IPS-15b (cell line): ENCODE data around the gene OR10J5.
"Not testable (repeated sequence)": the region's sequence is repeated elsewhere in the genome, so short reads cannot be mapped to it uniquely, and the experiment has no call there.

Experiments used
- H3K27me3 ChIP-seq: one replicate; pipeline ENCODE4 v1.6.1; 2013; ENCODE audit warnings: low read length; ENCODE audit not compliant: control insufficient read depth, insufficient read depth
- H3K36me3 ChIP-seq: one replicate; pipeline ENCODE4 v1.6.1; 2013; ENCODE audit warnings: low read length; ENCODE audit not compliant: control insufficient read depth, insufficient read depth
- H3K4me1 ChIP-seq: one replicate; pipeline ENCODE4 v1.6.1; 2013; ENCODE audit warnings: mild to moderate bottlenecking, low read length; ENCODE audit not compliant: control insufficient read depth, insufficient read depth
- H3K4me3 ChIP-seq: one replicate; pipeline ENCODE4 v1.5.1; 2013; ENCODE audit warnings: low read depth, low read length
- H3K9ac ChIP-seq: one replicate; pipeline ENCODE4 v1.6.1; 2013; ENCODE audit warnings: low read depth, mild to moderate bottlenecking, low read length
- H3K9me3 ChIP-seq: one replicate; pipeline ENCODE4 v1.6.1; 2013; ENCODE audit warnings: mild to moderate bottlenecking, low read length; ENCODE audit not compliant: control insufficient read depth, insufficient read depth

OR10J5 gene

GRCh38 chr1:159524792-159525191 is 11.0 kb downstream of the OR10J5 start:
- not testable (repeated sequence) for H3K4me1 ChIP-seq, H3K9me3 ChIP-seq, H3K36me3 ChIP-seq, H3K4me3 ChIP-seq, H3K9ac ChIP-seq, H3K27me3 ChIP-seq

DNA sequence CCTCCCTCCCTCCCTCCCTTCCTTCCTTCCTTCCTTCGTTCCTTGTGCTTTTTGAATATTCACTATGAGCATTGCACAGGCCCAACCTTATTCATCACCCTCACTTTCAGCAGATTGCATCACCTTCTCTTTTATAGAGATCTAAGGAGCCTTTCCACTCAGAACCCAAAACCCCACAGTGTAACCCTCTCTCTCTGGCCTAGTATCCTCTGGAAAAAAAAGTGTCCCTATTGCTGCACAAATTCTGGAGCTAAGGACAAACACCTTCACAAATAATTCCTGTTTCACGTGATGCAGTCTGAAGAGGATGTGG is 25.6 kb downstream of the OR10J5 start:
- H3K9ac ChIP-seq: no peak overlapping the region
- no peaks in the 10 kb centered on the region for H3K36me3 ChIP-seq
- H3K4me3 ChIP-seq: no peak overlapping the region
- no peaks in the 10 kb centered on the region for H3K27me3 ChIP-seq
- no peaks in the 10 kb centered on the region for H3K4me1 ChIP-seq
- H3K9me3 ChIP-seq: no peaks in the 10 kb centered on the region

DNA sequence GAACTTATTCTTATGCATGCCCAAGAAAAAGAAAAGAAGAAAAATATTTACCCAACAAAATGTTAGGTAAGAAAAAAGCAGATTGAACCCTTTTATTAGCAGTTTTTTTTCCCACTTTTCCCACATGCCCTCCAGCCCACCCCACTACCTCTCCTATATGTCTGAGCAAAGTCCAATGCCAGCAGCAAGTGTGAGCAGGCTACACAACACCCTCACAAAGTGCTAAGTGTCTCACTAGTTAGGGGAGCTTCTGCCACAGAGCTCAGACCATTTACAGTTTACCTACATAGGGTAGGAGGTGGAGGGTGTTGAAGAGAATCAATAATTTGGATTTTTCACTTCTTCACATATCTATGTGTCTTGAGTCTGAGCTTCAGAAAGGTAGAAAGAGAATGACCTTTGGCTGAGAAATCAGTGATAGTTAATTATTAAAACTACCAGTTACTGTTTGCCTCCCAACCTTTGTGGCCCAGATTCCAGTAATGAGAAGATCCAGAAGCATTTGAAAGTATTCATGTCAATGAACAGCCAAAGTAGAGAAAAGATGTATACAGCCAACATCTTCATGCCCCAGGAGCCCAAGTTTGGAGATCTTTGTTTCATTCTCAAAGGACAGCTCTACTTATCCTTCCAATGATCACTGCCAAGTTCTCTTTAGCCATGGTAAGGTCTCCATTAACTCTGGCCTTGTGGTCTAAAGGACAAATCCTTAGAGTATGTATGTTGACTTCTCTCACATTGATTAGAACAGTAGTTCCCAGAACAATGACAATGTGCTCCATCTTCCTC is 26.2 kb downstream of the OR10J5 start:
- no peak overlapping the region for H3K4me3 ChIP-seq
- H3K36me3 ChIP-seq: no peaks in the 10 kb centered on the region
- H3K9me3 ChIP-seq: no peaks in the 10 kb centered on the region
- no peak overlapping the region for H3K9ac ChIP-seq
- H3K4me1 ChIP-seq: no peaks in the 10 kb centered on the region
- no peaks in the 10 kb centered on the region for H3K27me3 ChIP-seq

DNA sequence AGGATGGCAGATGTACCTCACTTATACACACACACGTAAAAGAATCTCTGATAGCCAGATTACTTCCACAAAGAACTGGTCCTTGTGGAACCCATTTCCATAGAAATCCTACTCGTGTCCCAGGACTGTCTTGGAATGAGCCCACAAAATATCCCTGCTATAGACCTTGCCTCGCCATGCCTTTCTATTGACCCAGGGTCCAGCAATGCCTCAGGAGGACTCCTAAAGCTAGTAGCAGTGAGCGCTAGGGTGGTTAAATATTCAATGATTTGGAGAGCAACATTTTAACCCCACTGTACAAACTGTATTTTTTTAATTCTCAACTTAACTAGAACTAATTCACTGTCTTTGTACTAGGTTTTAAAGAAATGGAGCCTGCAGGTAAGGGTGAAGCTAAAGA is 26.9 kb downstream of the OR10J5 start:
- H3K4me1 ChIP-seq: no peaks in the 10 kb centered on the region
- H3K9ac ChIP-seq: no peak overlapping the region
- no peaks in the 10 kb centered on the region for H3K36me3 ChIP-seq
- H3K4me3 ChIP-seq: no peak overlapping the region
- H3K27me3 ChIP-seq: no peaks in the 10 kb centered on the region
- H3K9me3 ChIP-seq: no peaks in the 10 kb centered on the region

GRCh38 chr1:159505676-159506075 is 30.1 kb downstream of the OR10J5 start:
- no peaks in the 10 kb centered on the region for H3K36me3 ChIP-seq
- no peaks in the 10 kb centered on the region for H3K27me3 ChIP-seq
- no peaks in the 10 kb centered on the region for H3K4me1 ChIP-seq
- no peak overlapping the region for H3K4me3 ChIP-seq
- H3K9ac ChIP-seq: no peak overlapping the region
- no peaks in the 10 kb centered on the region for H3K9me3 ChIP-seq

DNA sequence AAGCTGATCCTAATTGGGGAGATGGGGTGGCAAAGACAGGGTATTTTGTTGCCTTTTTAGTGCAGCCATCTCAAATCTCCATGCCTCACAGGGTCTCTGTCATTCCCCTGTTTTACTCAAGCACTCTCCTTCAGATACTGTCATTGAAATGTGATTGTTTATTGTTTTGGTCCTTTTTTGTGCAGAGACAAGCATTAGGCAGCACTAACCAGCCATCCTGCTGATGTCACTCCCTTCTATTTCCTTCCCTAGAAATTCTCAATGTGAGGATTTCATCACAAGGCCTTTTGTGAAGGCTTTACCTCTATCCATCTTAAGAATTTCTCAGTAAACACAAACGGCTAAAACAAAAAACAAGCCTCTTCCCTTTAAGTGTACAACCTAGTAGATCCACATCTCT is 34.7 kb downstream of the OR10J5 start:
- Histone ChIP-seq H3K9ac (no peak overlapping the region), H3K27me3 (no peaks in the 10 kb centered on the region), H3K9me3 (no peaks in the 10 kb centered on the region), H3K4me1 (no peaks in the 10 kb centered on the region), H3K36me3 (no peaks in the 10 kb centered on the region), H3K4me3 (no peak overlapping the region)

GRCh38 chr1:159494513-159495210 is 41.1 kb downstream of the OR10J5 start:
- H3K4me3 ChIP-seq, H3K9me3 ChIP-seq, H3K27me3 ChIP-seq, H3K4me1 ChIP-seq, H3K9ac ChIP-seq, H3K36me3 ChIP-seq: not testable (repeated sequence)

DNA sequence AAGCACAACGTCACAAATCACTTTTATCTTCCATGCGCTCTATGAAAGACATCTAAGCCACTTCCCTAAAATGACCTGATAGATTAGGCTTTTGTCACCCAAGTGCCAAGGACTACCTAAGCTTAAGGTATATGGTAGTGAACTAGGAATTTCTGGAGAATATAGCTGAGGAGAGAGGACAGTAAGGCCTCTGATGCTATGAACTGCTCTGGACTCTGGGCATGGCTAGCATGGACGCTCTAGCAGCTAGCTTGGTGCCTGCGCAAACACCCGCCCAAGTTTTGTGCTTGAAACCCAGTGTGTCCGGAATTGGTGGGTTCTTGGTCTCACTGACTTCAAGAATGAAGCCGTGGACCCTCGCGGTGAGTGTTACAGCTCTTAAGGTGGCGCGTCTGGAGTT is 42.5 kb downstream of the OR10J5 start:
- H3K4me3 ChIP-seq: no peak overlapping the region
- H3K9ac ChIP-seq: no peak overlapping the region
- H3K36me3 ChIP-seq: no peaks in the 10 kb centered on the region
- H3K27me3 ChIP-seq: no peaks in the 10 kb centered on the region
- no peaks in the 10 kb centered on the region for H3K9me3 ChIP-seq
- H3K4me1 ChIP-seq: no peaks in the 10 kb centered on the region

- no peaks in the 10 kb centered on the region for H3K9me3 ChIP-seq
- H3K27me3 ChIP-seq: no peaks in the 10 kb centered on the region
- H3K9ac ChIP-seq: no peak overlapping the region
- no peaks in the 10 kb centered on the region for H3K4me1 ChIP-seq
- no peak overlapping the region for H3K4me3 ChIP-seq
- no peaks in the 10 kb centered on the region for H3K36me3 ChIP-seq
These were observed 43.1 kb downstream of the OR10J5 start for GRCh38 chr1:159492575-159493323.
